GM18499 (cell line): Measurements from ENCODE around the gene NARF.
"Not testable (repeated sequence)": the region's sequence is repeated elsewhere in the genome, so short reads cannot be mapped to it uniquely, and the experiment has no call there.

Source experiments
- ATAC-seq: cut with Tn5 transposase; IDR thresholded peaks from one replicate; pipeline ENCODE4 v1.9.1; 2021; ENCODE audit warnings: moderate number of reproducible peaks; ENCODE audit not compliant: insufficient read depth, unreplicated experiment

NARF gene

DNA sequence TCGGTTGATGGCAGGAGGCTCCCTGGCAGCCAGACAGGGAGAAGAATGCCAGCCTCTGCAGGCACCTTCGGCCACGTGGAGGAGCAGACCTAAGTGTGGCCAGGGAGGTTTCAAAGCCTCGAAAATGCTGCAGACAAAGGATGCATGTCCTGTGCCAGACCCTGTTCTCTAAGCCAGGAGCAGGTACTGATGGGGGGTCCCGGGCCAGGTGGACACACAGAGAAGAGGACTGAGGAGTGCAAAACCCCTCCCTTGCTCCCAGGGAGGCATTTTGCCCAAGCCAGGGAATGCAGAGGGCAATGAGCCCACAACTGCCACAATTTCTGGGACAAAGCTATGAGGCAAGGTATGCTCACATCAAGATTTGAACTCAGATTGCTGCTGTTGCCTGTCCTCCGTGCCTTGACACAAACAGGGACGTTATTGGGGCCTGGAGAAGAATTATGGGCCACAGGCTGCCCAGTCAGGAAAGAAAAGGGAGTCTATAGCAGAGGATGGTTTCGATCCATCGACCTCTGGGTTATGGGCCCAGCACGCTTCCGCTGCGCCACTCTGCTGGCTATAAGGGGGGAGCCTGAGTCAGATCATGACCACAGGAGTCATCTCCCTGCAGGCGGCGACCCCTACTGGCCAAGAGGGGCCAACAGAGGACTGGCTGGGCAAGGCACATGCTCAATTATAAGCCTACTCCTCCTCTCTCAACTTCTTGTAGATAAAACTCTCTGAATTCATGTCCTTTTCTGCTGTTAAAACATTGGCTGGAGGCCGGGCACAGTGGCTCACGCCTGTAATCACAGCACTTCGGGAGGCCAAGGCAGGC is 35.9 kb downstream of the NARF start:
- ATAC-seq: peak; percentile 35

DNA sequence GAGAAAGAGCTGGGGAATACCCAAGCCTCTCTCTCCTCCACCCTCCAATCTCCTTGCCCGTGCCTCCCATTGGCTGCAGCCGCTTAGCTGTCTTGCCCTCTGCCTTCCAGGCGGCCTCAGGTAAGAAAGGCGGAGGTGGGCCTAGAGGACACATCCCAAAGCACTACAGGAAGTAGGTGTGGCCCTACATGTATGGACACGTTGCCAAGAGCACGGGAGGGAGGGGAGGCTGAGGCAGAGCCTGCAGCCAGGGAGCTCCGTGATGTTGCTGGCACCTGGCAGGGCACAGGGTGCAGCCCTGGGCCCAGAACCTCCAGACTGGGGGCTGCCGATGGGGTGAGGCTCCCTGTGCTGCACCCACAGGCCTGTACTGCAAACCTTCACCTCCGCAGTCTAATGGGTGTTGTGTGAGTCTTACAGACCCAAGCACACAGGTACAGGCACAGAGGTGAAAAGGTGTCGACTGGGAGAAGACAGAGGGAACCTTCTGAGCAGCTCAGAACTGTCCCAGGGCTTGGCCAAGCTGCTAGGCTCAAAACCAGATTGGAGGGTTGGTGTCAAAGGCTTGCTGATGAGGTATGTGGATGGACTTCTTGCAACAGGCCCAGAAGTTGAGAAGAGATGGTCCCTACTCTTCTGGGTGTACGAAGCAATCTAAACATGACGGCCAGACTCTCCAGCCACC is 37.4 kb downstream of the NARF start:
- ATAC-seq: no peak

DNA sequence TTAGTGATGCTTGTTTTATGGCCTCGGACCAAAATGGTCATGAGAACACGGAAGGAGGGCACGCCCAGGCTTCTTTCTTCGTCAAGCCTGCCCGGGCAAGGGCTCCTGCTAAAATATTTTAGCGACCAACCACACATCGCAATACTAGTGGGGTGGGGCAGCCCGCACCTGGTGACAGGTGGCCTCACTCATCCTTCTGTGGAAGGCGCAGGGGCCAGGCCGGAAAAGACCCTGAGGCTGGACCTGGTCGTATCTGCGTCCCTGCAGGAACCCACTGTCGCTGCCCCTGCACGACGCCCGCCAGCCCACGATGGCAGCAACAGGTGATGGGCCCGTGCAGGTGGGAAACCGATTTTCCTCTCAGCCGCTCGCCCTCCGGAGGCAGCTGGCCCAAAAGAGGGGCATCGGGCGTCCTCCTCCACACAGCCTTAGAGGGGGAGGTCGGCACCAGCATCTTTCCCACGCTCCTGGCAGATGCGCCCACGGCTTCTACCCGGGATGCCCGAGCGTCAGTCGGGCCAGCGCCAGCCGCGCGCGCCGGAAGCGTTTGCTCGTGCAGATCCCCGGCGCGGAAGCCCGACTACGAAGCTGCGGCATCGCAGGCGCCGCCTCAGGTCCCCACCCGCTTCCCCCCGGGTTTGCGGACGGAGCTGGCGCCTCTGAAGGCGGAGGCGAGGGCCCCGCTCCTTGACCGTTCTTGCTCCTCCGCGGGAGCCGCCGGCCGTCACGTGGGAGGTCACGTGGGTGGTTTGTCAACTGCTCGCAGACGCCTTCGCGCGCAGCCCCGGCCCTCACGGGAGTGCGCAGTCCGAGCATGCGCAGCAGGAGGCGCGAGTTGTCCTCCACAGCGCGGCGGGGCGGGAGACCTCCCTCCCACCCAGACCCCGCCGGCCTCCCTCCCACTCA is 38.2 kb downstream of the NARF start:
- ATAC-seq: no peak

DNA sequence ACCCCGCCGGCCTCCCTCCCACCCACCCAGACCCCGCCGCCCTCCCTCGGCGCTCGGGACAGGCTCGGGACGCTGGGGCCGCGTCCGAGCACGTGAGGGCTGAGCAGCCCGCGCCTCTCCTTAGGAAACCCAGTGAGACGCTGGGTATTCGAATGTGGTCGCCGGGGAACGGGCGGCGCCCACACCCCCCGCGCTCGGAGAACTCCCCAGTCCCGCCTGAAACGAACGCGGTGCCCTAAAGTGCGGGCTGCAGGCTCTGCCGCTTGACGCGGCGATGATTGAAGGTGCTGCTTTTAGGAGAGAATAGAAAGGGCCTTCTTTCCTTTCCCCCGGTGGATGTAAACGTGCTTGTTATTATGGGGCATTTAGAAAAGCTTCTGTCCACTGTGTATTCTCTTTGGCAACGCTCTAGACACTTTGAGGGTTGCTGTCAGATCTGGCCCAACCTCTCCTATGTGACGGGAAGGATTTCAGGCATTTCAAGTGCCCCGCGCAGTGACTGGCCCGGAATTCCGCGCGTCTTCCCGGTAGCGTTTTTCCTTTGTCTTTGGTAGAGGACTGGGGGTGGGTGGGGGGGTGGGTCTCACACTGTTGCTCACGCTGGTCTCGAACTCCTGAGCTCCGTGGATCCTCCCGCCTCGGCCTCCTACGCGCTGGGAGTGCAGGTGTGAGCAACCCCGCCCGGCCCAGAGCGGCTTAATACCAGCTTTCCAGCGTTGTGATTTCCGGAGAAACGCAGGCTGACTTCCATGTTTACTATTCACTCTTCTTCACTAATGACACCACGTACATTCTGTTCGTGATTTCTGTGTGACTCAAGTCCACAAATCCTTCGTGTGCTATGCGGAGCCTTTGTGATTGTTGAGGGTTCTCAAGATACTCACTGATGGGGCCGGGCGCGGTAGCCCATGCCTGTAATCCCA is 39.2 kb downstream of the NARF start:
- no peak for ATAC-seq

DNA sequence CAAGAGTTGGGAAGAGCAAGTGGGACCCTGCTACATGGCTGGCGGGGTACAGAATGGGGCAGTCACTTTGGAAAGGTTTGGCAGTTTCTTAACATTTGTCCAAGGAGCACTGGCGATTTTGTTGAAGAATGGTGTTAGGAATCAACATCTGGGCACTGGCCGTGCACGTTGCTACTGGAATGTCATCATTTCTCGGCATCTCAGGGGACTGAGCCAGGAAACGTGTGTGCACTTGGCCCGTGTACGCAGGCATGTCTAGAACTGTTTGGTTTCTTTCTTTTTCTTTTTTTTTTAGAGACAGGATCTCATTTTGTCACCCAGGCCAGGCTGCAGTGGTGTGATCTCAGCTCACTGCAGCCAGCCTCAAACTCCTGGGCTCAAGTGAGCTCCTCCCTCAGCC is 43.7 kb downstream of the NARF start:
- ATAC-seq: no peak

DNA sequence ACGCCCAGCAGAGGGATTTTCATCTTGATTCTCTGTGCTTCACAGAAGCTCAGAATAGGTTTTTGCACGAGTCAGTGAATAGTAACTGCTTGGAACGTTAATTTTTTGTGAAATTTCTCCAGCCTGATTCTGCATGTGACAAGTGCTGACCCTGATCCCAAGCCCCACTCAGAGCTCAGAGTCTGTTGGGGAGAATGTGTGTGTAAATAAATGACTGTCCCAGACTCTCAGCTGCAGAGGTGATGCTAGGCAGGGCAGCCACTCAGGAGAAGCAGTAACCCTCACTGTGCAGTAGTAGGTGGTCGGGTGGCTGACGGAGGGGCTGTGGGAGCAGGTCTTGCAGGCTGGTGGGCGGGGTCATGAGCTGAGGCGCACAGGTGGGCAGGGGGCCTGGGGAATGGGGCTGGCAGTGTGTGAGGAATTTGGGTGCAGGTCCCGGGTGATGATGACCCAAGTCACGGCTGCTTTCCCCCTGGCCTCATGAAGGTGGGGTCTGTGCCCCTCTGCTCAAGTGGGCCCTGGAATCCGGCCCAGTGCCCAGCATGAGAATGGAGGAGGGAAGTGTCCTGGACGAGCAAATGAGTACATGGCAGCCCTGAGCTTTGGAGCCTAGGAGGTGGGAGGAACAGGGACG is 44.7 kb downstream of the NARF start:
- ATAC-seq: no peak

DNA sequence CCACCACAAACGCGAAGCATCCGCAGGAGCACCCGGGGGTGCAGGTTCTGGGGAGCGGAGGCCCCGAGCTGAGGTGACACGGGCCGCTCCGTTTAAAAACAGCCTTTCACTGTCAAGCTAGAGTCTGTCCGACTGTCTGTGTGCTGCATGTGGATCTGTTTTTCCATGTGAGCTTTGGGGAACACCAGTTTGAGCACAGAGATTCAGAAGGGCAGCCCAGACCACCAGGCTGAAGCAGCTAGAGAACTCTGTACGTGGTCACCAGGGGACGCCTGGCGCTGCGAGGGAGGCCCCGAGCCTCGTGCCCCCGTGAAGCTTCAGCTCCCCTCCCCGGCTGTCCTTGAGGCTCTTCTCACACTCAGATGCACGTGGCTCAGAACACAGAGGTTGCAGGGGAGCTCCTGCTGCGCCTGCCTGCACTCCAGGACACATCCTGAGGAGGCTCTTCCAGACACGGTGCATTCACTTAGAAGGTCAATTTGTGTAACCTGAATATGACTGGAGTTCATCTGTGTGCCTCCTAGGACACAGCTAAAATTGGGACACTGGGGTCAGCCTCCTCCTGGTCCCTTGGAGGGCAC is 45.3 kb downstream of the NARF start:
- no peak for ATAC-seq

DNA sequence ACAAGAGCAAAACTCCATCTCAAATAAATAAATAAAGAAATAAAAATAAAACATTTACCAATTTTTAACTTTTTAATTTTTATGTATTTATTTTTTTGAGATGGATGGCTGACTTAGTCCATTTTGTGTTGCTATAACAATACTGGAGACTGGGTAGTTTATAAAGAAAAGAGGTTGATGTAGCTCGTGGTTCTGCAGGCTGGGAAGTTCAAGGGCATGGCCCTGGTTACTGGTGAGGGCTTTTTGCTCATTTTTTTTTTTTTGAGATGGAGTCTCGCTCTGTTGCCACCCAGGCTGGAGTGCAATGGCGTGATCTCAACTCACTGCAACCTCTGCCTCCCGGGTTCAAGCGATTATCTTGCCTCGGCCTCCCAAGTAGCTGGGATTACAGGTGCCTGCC is 46.8 kb downstream of the NARF start:
- ATAC-seq: no peak

DNA sequence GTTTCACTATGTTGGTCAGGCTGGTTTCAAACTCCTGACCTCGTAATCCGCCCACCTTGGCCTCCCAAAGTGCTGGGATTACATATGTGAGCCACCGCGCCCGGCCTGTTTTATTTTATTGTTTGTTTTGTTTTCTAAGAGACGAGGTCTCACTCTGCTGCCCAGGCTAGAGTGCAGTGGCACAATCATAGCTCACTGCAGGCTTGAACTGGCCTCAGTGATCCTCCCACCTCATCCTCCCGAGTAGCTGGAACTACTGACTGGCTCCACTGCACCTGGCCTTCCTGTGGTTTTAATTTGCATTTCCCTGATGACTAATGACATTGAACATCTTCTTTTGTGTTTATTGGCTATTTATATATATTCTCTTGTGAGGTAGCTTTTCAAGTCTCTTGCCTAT is 47.9 kb downstream of the NARF start:
- ATAC-seq: peak; percentile 84

DNA sequence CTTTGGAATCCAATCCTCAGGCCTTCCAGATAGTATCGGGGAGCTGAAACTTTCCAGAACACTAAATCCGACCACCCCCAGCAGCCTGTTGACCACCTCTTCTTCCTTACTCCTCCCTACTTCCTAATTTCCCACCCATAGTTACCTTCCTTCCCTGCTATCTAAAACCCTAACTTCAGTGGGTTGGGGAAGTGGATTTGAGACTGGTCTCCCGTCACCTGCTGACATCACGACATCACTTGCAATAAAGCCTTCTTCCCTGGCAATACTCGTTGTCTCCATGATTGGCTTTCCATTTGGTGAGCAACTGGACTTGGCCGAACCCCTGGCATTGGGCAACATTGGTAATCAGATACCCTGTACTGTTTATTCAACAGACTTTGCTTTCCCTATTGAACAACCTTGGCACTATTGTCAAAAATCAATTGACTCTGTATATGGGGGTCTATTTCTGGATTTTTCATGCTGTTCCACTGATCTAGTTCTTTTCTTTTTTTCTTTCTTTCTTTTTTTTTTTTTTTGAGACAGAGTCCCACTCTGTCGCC is 49.2 kb downstream of the NARF start:
- ATAC-seq: no peak

DNA sequence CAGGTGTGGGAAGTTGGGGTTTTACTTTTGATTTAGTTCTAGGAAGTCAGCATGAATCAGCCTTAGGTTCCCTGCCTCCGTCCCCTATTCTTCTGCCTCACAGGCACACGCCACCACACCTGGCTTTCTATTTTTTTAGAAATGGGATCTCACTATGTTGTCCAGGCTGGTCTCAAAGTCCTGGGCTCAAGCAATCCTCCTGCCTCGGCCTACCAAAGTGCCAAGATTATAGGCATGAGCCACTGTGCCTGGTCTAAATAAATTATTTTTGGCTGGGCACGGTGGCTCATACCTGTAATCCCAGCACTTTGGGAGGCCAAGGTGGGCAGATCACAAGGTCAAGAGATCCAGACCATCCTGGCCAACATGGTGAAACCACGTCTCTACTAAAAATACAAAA is 53.1 kb downstream of the NARF start:
- not testable (repeated sequence) for ATAC-seq

DNA sequence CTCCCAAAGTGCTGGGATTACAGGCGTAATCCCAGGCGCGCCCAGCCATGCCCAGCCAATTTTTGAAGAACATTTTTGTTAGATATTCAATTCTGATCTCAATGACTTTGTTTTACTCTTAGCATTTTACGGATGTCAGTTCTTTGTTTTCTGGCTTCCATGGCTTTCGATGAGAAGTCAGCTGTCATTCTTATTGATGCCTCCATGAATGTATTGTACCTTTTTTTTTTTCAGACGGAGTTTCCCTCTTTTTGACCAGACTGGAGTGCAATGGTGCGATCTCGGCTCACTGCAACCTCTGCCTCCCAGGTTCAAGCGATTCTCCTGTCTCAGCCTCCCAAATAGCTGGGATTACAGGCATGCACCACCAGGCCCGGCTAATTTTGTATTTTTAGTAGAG is 55.3 kb downstream of the NARF start:
- ATAC-seq: not testable (repeated sequence)

DNA sequence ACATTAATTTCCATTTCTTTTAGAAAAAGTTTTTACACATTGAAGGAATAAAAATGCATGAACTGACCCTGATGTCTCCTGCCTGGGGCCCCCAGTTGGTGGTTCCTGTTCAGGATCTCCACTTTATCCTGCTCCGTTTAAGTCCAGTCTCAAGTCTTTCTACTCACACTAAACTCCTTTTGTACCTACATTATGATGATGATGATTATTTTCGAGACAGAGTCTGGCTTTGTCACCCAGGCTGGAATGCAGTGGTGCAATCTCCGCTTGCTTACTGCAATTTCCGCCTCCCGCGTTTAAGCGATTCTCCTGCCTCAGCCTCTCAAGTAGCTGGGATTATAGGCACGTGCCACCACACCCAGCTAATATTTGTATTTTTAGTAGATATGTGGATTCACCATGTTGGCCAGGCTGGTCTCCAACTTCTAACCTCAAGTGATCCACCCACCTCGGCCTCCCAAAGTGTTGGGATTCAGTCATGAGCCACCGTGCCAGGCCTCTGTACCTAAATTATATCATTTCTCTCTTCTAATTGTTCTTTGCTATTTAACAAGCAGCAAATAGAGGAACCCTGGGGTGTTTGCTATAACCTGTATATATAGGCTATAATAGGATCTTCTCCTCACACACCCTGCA is 58.8 kb downstream of the NARF start:
- ATAC-seq: no peak

DNA sequence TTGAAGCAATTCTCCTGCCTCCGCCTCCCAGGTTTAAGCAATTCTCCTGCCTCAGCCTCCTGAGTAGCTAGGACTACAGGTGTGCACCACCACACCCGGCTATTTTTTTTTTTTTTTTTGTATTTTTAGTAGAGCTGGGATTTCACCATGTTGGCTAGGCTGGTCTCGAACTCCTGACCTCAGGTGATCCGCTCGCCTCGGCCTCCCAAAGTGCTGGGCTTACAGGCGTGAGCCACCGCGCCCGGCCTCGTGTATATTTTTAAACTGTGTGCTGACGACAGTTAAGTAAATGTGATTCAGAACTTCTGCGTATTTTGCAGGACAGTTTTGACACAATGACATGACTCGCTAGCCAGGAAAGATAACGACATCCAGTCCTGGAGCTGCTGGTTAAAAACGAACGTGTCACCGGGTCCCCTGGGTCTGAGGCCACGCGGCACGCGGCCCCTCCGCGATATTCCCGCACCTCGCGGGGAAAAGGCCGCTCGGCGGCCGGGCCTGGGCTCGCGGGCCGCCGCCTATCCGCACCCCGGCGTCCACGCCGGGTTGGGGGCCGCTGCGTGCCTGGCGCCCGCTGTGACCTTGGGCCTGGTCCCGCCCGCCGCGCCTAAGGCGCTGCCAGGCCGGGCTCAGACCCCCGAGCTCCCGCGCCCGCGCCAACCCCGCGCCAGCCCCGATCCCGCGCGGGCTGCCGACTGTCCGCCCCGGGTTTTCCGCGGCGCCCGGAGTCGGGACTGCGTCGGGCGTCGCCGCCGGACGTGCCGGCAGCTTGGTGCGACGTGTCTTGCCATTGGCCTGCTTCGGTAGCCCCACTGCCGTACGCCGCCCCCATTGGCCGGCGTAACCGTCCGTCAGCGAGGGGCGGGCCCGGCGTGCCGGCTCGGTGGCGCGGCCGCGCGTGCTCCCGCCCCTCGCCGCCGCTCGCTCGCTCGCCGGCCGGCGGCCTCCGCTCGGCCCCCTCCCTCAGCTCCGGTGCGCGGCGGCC is 60.6 kb downstream of the NARF start, which contains the start of gene FOXK2:
Gene FOXK2, plus strand, starts transcription at position 907 of the 985 bp plus-strand sequence. CDS start 157 bp downstream, outside the sequence.
- no peak for ATAC-seq

DNA sequence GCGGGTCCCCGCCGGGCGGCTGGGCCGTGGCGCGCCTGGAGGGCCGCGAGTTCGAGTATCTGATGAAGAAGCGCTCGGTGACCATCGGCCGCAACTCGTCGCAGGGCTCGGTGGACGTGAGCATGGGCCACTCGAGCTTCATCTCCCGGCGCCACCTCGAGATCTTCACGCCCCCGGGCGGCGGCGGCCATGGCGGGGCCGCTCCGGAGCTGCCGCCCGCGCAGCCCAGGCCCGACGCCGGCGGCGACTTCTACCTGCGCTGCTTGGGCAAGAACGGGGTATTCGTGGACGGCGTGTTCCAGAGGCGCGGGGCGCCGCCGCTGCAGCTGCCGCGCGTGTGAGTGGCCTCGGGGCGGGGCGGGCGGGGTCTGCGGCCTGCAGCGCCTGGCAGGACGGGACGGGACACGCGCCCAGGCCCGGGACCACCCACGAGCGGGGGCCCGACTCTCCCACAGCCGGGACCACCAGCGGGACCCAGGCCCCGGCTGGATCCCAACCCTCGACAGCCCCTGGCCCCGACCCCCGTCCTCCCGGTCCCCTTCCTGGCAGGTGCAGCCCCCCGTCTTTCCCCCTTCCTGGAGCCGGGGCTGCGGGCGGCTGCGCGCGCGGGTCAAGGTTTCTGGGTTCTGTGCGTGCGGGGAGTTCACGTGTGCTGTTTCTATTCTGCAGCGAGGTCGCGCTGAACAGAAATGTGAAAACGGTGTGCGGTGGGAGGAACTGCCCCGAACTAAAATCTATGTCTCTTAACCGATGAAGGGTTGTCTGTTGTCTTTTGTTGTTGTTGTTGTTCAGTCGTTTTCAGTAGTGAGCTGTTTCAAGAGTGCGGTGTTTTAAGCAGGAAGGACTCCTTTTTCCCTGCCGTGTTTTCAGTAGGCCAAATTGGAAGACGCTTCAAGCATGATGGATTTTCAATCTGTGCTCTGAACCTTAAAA is 61.7 kb downstream of the NARF start:
- no peak for ATAC-seq

DNA sequence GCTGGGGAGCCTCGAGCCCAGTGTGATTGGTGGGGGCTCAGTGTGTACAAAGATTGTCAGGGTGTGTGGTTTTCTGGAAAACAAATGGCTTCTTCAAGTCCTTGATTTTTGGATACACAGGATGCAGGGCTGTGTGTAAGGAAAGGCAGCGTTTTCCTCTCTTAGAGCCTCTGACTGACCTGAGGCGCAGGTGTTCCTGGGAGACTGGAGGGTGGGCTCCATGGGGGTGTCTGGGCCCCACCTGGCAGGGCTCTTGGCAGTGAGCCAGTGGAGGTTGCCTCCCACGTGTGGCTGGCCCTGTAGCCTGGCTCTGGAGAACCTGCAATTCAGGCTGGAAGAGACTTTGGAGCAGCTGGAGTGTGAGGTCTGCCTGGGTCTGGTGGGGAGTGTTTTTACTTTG is 66.0 kb downstream of the NARF start:
- ATAC-seq: no peak
